Left ventricle myocardium superior (tissue), 1 donor: ENCODE results near the gene DSCAM. TPM values are rescaled to one million over a fixed set of nuclear protein-coding genes. Genes with fewer than 3 reads are reported as not detected.

Experiments
- ATAC-seq: fragments of 200-7000 bp; cut with Tn5 transposase; one replicate; pipeline ENCODE4 v1.9.1; 2020; ENCODE audit warnings: mild to moderate bottlenecking, moderate library complexity
- DNase-seq: peaks from one replicate; pipeline ENCODE4 v3.0.0-alpha.2; 2020
- intact Hi-C: fragments of 100-400 bp; cut with micrococcal nuclease; formaldehyde crosslinking; loops from one replicate; pipeline ENCODE4 v1.11.0; 2022
- total RNA-seq: library from RNA; stranded (reverse); fragmentation: NEBNext Ultra II Directional; extraction: Animal tissue kit (Norgen Biotek cat#: 25700); gene quantifications from one replicate; pipeline ENCODE4 v1.2.1, GENCODE V29; 2021
- donor health status: DM: no; HTN: yes; CAD: no; lungs with severe emphysema.

Gene DSCAM
- total RNA-seq, 1 donor from 2014 or later = not detected

- DNase-seq (no peak), ATAC-seq (no peak)
- intact Hi-C loops = no loop called here
Measured at GRCh38 chr21:40153351-40153750, 693.6 kb downstream of the DSCAM start.

- DNase-seq = no peak
- ATAC-seq = no peak
- intact Hi-C loops = no loop called here
Measured at GRCh38 chr21:40152476-40152875, 694.5 kb downstream of the DSCAM start.

- DNase-seq = no peak
- intact Hi-C loops = no loop called here
- ATAC-seq = no peak
Measured at GRCh38 chr21:40151611-40152010, 695.3 kb downstream of the DSCAM start.

GRCh38 chr21:40146216-40146837 lies 700.6 kb downstream of the DSCAM start:
- ATAC-seq (no peak), DNase-seq (no peak)
- intact Hi-C loops = loop anchor here (5.0 kb wide), 1 partner anchor 241 kb away; no protein-coding TSS in a partner anchor

- ATAC-seq (peak; percentile 55), DNase-seq (peak; percentile 40)
- intact Hi-C loops = loop anchor here (5.0 kb wide), 1 partner anchor 158 kb away; no protein-coding TSS in a partner anchor
Measured at GRCh38 chr21:40143822-40144525, 703.0 kb downstream of the DSCAM start.

GRCh38 chr21:40141621-40142020 lies 705.3 kb downstream of the DSCAM start:
- no peak for ATAC-seq
- intact Hi-C loops = loop anchor here (5.0 kb wide), 1 partner anchor 161 kb away; no protein-coding TSS in a partner anchor
- DNase-seq = no peak

GRCh38 chr21:40140675-40141074 lies 706.3 kb downstream of the DSCAM start:
- no peak for DNase-seq
- ATAC-seq = no peak
- intact Hi-C loops = loop anchor here (5.0 kb wide), 1 partner anchor 162 kb away; no protein-coding TSS in a partner anchor

- ATAC-seq = no peak
- intact Hi-C loops = loop anchor here (5.0 kb wide), 1 partner anchor 163 kb away; no protein-coding TSS in a partner anchor
- no peak for DNase-seq
Measured at GRCh38 chr21:40139636-40140035, 707.3 kb downstream of the DSCAM start.

GRCh38 chr21:40136571-40136970 lies 710.4 kb downstream of the DSCAM start:
- ATAC-seq = no peak

GRCh38 chr21:40134731-40135492 lies 712.0 kb downstream of the DSCAM start:
- DNase-seq (no peak), ATAC-seq (peak; percentile 51)
- intact Hi-C loops = no loop called here

More at GRCh38 chr21:40136571-40136970, 710.4 kb downstream of the DSCAM start:
- DNase-seq = no peak
- intact Hi-C loops = no loop called here

- ATAC-seq = no peak
- DNase-seq = no peak
- intact Hi-C loops = no loop called here
Measured at GRCh38 chr21:40130476-40130875, 716.5 kb downstream of the DSCAM start.

GRCh38 chr21:40129809-40130208 lies 717.1 kb downstream of the DSCAM start:
- no peak for ATAC-seq
- intact Hi-C loops = loop anchor here (10.0 kb wide), 1 partner anchor 265 kb away; the partner anchor contains the start of gene PCP4
- no peak for DNase-seq

- intact Hi-C loops = loop anchor here (10.0 kb wide), 1 partner anchor 264 kb away; the partner anchor contains the start of gene PCP4
- ATAC-seq = no peak
- no peak for DNase-seq
Measured at GRCh38 chr21:40128891-40129290, 718.1 kb downstream of the DSCAM start.

GRCh38 chr21:40120940-40121575 lies 725.9 kb downstream of the DSCAM start:
- intact Hi-C loops = loop anchor here (10.0 kb wide), 1 partner anchor 256 kb away; the partner anchor contains the start of gene PCP4
- ATAC-seq (no peak), DNase-seq (no peak)

- intact Hi-C loops = no loop called here
- ATAC-seq (no peak), DNase-seq (no peak)
Measured at GRCh38 chr21:40118527-40118926, 728.4 kb downstream of the DSCAM start.

- intact Hi-C loops = no loop called here
- no peak for ATAC-seq
- no peak for DNase-seq
Measured at GRCh38 chr21:40117236-40117635, 729.7 kb downstream of the DSCAM start.

- intact Hi-C loops = no loop called here
- ATAC-seq (no peak), DNase-seq (no peak)
Measured at GRCh38 chr21:40115775-40116174, 731.2 kb downstream of the DSCAM start.

GRCh38 chr21:40102682-40103081 lies 744.3 kb downstream of the DSCAM start:
- intact Hi-C loops = no loop called here
- ATAC-seq (no peak), DNase-seq (no peak)

- no peak for DNase-seq
- intact Hi-C loops = no loop called here
- ATAC-seq = no peak
Measured at GRCh38 chr21:40099809-40100208, 747.1 kb downstream of the DSCAM start.
